GM10266 (cell line): ENCODE data around the gene NADSYN1.

Experiments
- DNase-seq: peaks from one replicate; pipeline ENCODE4 v3.0.0; 2012; ENCODE audit errors: extremely low spot score
- TF ChIP-seq, protein P1 (sequence below): IDR thresholded peaks from 2 replicates; pipeline ENCODE4 v1.5.1; 2012; ENCODE audit warnings: mild to moderate bottlenecking, low read depth; ENCODE audit not compliant: control insufficient read depth, insufficient read depth; ENCODE audit errors: missing control alignments

Gene NADSYN1

DNA sequence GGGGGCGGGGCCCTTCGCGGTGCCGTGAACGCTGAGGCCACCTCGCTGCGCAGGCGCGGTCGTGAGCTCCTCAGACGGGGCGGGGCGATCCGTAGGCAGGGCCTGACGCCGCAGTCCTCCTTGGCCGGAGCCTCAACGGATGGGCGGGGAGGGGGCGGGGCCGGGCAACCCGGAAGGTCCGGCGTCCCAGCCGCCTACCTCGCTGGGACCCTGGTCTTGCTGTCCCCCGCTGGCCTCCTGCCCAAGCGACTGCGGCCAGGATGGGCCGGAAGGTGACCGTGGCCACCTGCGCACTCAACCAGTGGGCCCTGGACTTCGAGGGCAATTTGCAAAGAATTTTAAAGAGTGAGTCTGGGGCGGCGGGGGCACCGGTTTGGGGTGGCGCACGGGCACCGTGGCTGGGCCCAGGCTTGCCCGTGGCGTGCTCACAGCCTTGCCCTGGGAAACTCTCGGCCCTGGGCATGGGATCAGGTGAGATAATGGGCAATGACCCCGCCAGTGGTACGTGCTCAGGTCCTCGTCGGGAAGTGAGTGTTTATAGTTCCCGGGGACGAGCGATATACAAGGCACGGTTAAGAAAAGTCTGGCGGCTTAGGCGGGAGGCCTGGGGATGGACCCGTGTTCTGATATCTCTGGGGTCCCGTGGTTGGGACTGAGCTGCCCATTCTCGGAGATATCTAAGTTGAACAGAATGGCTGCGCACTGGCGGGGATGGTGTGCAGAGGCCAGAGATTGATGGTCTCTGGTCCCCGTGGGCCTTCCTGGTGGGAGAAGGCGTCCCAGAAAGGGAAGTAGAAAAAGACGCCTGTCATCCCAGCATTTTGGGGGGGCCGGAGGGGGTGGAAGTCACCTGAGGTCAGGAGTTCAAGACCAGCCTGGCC lies at the start of gene NADSYN1:
Gene NADSYN1 (plus strand): TSS at position 167 of the 881 bp plus-strand sequence. CDS start 94 bp downstream, at position 261.
- TF ChIP-seq, protein P1, sequence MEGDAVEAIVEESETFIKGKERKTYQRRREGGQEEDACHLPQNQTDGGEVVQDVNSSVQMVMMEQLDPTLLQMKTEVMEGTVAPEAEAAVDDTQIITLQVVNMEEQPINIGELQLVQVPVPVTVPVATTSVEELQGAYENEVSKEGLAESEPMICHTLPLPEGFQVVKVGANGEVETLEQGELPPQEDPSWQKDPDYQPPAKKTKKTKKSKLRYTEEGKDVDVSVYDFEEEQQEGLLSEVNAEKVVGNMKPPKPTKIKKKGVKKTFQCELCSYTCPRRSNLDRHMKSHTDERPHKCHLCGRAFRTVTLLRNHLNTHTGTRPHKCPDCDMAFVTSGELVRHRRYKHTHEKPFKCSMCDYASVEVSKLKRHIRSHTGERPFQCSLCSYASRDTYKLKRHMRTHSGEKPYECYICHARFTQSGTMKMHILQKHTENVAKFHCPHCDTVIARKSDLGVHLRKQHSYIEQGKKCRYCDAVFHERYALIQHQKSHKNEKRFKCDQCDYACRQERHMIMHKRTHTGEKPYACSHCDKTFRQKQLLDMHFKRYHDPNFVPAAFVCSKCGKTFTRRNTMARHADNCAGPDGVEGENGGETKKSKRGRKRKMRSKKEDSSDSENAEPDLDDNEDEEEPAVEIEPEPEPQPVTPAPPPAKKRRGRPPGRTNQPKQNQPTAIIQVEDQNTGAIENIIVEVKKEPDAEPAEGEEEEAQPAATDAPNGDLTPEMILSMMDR: no peak
- DNase-seq: peak; percentile 98

GRCh38 chr11:71404209-71404608 lies 48.8 kb upstream of the NADSYN1 start:
- DNase-seq: no peak
- TF ChIP-seq, protein P1: no peak

DNA sequence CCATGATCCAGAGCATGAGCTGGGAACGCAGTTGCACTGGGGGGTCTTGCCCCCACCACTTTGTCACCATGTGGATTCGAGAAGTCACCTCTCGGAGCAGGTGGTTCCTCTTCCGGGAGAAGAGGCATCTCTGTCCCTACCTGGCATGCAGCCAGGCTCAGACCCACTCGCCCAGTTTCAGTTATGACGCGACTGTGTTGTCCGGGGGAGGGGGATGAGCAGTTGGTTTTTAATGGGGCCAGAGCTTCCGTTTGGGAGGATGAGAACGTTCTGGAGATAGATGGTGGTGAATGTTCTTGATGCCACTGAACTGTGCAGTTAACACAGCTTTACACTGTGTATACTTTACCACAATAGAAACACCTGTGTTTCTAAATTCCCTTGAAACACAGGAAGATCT lies 46.3 kb upstream of the NADSYN1 start:
- TF ChIP-seq, protein P1: no peak
- DNase-seq: no peak

GRCh38 chr11:71407356-71407755 lies 45.6 kb upstream of the NADSYN1 start:
- no peak for DNase-seq
- TF ChIP-seq, protein P1: no peak

GRCh38 chr11:71408826-71409225 lies 44.2 kb upstream of the NADSYN1 start:
- TF ChIP-seq, protein P1: no peak
- no peak for DNase-seq

- TF ChIP-seq, protein P1: no peak
- DNase-seq: no peak
These were observed 42.5 kb upstream of the NADSYN1 start for GRCh38 chr11:71410363-71410966.

GRCh38 chr11:71414645-71415044 lies 38.4 kb upstream of the NADSYN1 start:
- DNase-seq: no peak
- TF ChIP-seq, protein P1: no peak
